ENCODE data around the gene MRPS7. TPM values are rescaled to one million over a fixed set of nuclear protein-coding genes. Genes with fewer than 3 reads are reported as not detected.

MRPS7 gene
- total RNA-seq = 35.3 and 35.4 TPM in 2 replicates

GRCh38 chr17:75261336-75262111, at the start of gene MRPS7, which contains the start of gene GGA3:
Gene MRPS7 (plus strand): TSS chr17:75261879. CDS start chr17:75261901, 22 bp downstream.
Gene GGA3 (minus strand): TSS chr17:75261606. CDS start chr17:75261587, 19 bp downstream.

DNA sequence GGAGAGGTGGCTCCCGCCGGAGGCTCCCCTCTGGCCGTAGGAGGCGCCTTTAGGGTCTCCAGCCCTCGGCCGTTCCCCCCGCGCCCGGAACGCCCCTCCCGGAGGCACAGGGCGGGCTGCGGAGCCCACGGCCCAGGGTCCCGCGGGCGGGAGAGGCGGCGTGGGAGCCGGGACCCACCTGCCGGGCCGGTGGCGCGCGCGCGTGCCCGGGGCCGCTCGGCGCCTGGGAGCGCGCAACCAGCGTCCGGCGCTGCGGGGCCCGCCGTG, 9.2 kb downstream of the MRPS7 start, which contains the start of gene MIF4GD:
MIF4GD (minus strand) TSS at position 266 of the 267 bp plus-strand sequence. CDS start 1,036 bp downstream, outside the sequence.

DNA sequence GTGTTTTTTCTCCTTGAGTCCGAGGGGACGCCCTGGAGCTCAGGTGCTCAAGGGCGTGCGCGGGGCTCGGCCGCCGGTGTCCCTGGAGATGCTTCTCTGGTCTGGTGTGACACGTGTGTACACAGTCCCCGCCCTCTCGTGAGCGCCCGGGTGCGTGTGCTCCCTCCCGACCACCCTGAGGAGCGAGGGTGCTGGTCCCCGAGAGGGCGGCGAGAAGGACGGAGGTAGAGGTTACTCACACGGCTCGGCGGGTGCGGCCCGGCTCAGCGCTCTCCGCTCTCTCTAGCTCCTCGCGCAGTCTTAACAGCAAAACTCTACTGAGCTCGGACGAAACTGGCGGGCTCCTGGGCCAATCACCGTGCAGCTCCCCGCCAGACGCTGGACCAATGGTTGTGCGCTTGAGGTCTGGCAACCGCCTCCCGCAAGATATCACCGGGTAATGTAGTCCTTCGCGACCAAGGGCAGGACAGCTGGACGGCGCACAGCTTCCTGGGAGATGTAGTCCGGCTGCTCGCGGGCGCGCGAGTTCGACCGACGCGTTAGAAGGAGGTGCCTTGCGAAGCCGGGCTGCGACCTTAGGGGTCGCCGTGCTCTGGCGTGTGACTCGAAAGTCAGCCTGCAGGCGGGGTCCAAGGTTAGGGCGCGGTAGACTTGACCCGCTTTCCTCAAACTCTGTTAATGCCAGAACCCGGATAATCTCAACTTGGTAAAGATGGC, 27.6 kb downstream of the MRPS7 start, which contains the start of gene SLC25A19:
SLC25A19 (minus strand) TSS at position 319 of the 717 bp plus-strand sequence. CDS start 2,669 bp downstream, outside the sequence.

Other genes with a start within 250 kb of the MRPS7 start
- gene MRPL58, start 249.2 kb upstream of the MRPS7 start, total RNA-seq = 25.7 and 35.7 TPM in 2 replicates
- gene ATP5PD, start 214.9 kb upstream of the MRPS7 start, total RNA-seq = 415 and 418 TPM in 2 replicates
- gene KCTD2, start 214.7 kb upstream of the MRPS7 start, total RNA-seq = 26.9 and 29.1 TPM in 2 replicates
- gene SLC16A5, start 173.9 kb upstream of the MRPS7 start, total RNA-seq = 14.6 and 15.5 TPM in 2 replicates
- 3.3 and 4.1 TPM in 2 replicates for gene ARMC7, start 151.9 kb upstream of the MRPS7 start, total RNA-seq
- gene NT5C, start 130.1 kb upstream of the MRPS7 start, total RNA-seq = 35.3 and 51.9 TPM in 2 replicates
- 86.7 and 87.4 TPM in 2 replicates for gene JPT1, start 107.4 kb upstream of the MRPS7 start, total RNA-seq
- 104 and 119 TPM in 2 replicates for gene SUMO2, start 78.9 kb upstream of the MRPS7 start, total RNA-seq
- gene NUP85, start 56.2 kb upstream of the MRPS7 start, total RNA-seq = 23.7 and 24.1 TPM in 2 replicates
- gene GGA3, start 273 bp upstream of the MRPS7 start, total RNA-seq = 11.9 and 15.3 TPM in 2 replicates
- 6.2 and 8.0 TPM in 2 replicates for gene MIF4GD, start 9.4 kb downstream of the MRPS7 start, total RNA-seq
- 3.5 and 5.0 TPM in 2 replicates for gene SLC25A19, start 27.6 kb downstream of the MRPS7 start, total RNA-seq
- 66.6 and 73.7 TPM in 2 replicates for gene GRB2, start 143.8 kb downstream of the MRPS7 start, total RNA-seq
- 30.7 and 33.5 TPM in 2 replicates for gene TMEM94, start 194.8 kb downstream of the MRPS7 start, total RNA-seq